ENCODE measurements around the gene SHROOM2. TPM values are rescaled to one million over a fixed set of nuclear protein-coding genes. Genes with fewer than 3 reads are reported as not detected.

Gene SHROOM2
- total and polyA plus RNA-seq, 10 donors = 0.21 to 3.7 (median 1.6) TPM

DNA sequence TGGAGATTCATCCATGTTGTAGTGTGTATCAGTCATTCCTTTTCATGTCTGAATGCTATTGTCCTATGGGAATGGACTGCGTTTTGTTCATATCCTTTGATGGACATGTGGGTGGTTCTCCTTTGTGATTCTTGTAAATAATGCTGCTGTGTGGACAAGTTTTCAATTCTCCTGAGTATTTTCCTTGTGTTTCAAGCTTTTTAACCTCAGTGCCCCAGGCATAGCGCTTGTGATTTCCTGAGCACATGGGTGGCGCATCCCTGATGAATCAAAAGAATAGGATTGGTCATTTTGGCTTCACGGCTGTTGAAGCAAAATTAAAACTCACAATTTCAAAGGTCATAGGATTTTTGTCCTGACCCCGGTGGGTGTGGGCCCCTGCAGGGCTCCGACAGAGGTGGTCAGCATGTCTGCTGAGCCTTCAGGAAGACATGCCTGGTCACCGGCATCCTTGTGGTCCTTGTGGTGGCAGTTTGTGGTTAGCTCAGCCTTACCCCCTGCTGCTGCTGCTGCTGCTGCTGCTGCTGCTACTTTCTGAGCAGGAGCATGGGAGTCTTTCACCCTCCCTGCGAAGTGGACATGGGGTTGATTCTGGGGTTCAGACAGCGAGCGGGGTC, 30.0 kb downstream of the SHROOM2 start:
- no peaks in the 10 kb centered on the region for H3K9me3 ChIP-seq
- peaks cover 0 to 7% (median 0%) of the 10 kb centered on the region in 7 donors for H3K27me3 ChIP-seq (replicated peaks in 1 of 7)
- TF ChIP-seq, protein P1, sequence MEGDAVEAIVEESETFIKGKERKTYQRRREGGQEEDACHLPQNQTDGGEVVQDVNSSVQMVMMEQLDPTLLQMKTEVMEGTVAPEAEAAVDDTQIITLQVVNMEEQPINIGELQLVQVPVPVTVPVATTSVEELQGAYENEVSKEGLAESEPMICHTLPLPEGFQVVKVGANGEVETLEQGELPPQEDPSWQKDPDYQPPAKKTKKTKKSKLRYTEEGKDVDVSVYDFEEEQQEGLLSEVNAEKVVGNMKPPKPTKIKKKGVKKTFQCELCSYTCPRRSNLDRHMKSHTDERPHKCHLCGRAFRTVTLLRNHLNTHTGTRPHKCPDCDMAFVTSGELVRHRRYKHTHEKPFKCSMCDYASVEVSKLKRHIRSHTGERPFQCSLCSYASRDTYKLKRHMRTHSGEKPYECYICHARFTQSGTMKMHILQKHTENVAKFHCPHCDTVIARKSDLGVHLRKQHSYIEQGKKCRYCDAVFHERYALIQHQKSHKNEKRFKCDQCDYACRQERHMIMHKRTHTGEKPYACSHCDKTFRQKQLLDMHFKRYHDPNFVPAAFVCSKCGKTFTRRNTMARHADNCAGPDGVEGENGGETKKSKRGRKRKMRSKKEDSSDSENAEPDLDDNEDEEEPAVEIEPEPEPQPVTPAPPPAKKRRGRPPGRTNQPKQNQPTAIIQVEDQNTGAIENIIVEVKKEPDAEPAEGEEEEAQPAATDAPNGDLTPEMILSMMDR (IDR thresholded peaks at IDR 0.05 in 8 of 11, conservative IDR thresholded peaks at IDR 0.05 in 3 of 11) = no peak
- TF ChIP-seq POLR2A (IDR thresholded peaks at IDR 0.05) = no peak
- no peak overlapping the region for H3K27ac ChIP-seq
- no peaks in the 10 kb centered on the region for H3K4me1 ChIP-seq
- H3K4me3 ChIP-seq = no peak overlapping the region
- WGBS, 5 donors = 14 to 63% (median 43%) methylated on average over 5 to 10 of the region's 10 CpGs
- intact Hi-C loops (cut with DNase I; ENCODE audit: low total_unique reads) = no loop called here
- peak; percentile 48 for DNase-seq
- H3K36me3 ChIP-seq = no peaks in the 10 kb centered on the region

DNA sequence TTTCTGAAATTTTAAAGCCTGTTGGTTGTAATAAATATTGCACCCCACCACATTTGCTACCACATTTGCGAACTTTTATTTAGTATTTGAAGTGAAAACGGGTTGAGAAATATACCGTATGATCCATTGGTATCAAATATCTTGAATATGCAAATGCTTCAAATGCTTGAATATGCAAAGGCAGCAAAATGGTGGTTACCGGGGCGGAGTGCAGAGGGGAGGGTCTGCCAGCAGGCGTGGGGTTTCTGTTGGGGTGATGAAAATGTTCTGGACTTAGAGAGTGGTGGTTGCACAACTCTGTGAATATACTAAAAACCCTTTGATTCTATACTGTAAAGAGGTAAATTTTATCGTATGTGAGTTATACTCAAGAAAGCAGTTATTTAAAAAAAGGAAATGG, 35.3 kb downstream of the SHROOM2 start:
- intact Hi-C loops (cut with DNase I; ENCODE audit: low total_unique reads) = no loop called here
- Histone ChIP-seq H3K27ac (no peak overlapping the region), H3K27me3 (replicated peaks in 1 of 7) (peaks cover 0 to 10% (median 0%) of the 10 kb centered on the region in 7 donors), H3K4me3 (no peak overlapping the region), H3K4me1 (no peaks in the 10 kb centered on the region), H3K9me3 (no peaks in the 10 kb centered on the region), H3K36me3 (no peaks in the 10 kb centered on the region)
- peak; percentile 2 for DNase-seq
- 68 to 96% (median 83%) methylated on average over 7 of the region's 7 CpGs for whole genome bisulfite sequencing, 5 donors
- TF ChIP-seq, protein P1 (IDR thresholded peaks at IDR 0.05 in 8 of 11, conservative IDR thresholded peaks at IDR 0.05 in 3 of 11) = no peak
- TF ChIP-seq POLR2A (IDR thresholded peaks at IDR 0.05) (no peak), POLR2AphosphoS5 (IDR thresholded peaks at IDR 0.05) (no peak)

DNA sequence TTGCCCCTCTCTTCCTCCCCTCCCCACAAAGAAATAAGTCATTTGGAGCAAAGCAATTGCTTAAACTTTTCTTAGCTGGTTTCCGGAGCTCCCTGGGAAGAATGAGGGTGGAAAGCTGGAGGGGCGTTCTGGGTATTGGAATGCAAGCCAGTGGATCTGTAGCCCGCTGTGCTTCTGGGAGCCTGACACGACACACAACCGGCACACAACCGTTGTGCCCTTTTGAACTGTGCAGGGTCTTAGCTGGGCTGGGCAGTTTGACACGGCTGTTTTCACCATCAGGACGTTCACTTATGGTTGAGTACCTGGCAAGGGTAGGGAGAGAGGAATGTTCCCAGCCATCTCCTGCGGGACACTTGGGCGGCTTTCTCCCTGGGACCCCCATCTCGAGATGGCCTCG, 38.3 kb downstream of the SHROOM2 start:
- 65 to 77% (median 71%) methylated on average over 10 to 12 of the region's 12 CpGs for WGBS, 5 donors
- no peak overlapping the region for H3K4me3 ChIP-seq
- peak overlapping the region in 1 of 8 donors; percentile 11 for H3K27ac ChIP-seq
- no peaks in the 10 kb centered on the region for H3K36me3 ChIP-seq
- TF ChIP-seq POLR2A (IDR thresholded peaks at IDR 0.05) (no peak), POLR2AphosphoS5 (IDR thresholded peaks at IDR 0.05) (no peak)
- TF ChIP-seq, protein P1 (IDR thresholded peaks at IDR 0.05 in 8 of 11, conservative IDR thresholded peaks at IDR 0.05 in 3 of 11) = no peak
- H3K27me3 ChIP-seq (replicated peaks in 1 of 7) = peaks cover 0 to 7% (median 0%) of the 10 kb centered on the region in 7 donors
- intact Hi-C loops (cut with DNase I; ENCODE audit: low total_unique reads) = no loop called here
- no peaks in the 10 kb centered on the region for H3K9me3 ChIP-seq
- H3K4me1 ChIP-seq = no peaks in the 10 kb centered on the region
- DNase-seq = peak; percentile 25

DNA sequence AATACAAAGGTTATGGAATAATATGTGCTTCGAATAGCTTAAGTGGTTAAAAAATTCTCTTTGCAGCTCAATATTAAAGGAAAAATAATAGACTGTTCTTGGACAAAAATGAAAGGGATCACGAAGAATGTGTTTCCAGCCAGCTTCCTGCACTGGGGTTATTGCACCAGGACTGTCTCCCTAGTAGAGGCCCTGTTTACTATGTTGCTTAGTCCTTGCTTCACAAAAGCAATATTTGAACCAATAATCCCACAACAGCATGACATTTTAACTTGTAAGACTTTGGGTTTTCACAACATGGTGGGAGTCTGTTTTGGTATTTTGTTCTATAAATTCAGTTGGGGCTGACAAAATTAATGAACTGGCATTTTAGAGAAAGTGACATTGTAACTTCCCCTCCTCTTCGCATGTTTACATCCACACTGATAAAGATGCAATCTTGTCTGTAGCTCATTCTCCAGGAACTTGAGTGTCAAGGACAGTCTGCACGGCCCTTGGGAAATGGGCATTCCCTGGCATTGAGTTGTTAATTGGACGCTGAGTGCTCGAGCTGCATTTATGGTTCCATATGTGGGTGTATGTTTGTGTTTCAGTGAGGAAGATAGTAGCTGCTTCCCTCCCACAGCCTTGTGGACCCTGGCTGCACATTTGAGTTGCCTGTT, 39.0 kb downstream of the SHROOM2 start:
- WGBS, 5 donors = 47 to 78% (median 64%) methylated on average over 5 to 6 of the region's 6 CpGs
- H3K9me3 ChIP-seq = no peaks in the 10 kb centered on the region
- intact Hi-C loops (cut with DNase I; ENCODE audit: low total_unique reads) = no loop called here
- TF ChIP-seq, protein P1 (IDR thresholded peaks at IDR 0.05 in 8 of 11, conservative IDR thresholded peaks at IDR 0.05 in 3 of 11) = no peak
- TF ChIP-seq POLR2AphosphoS5 (IDR thresholded peaks at IDR 0.05) (no peak), POLR2A (IDR thresholded peaks at IDR 0.05) (no peak)
- H3K27ac ChIP-seq = peak overlapping the region in 1 of 8 donors; percentile 11
- no peaks in the 10 kb centered on the region for H3K4me1 ChIP-seq
- H3K27me3 ChIP-seq (replicated peaks in 1 of 7) = peaks cover 0 to 7% (median 0%) of the 10 kb centered on the region in 7 donors
- no peaks in the 10 kb centered on the region for H3K36me3 ChIP-seq
- no peak for DNase-seq
- H3K4me3 ChIP-seq = no peak overlapping the region
